SK-N-SH (cell line): Measurements from ENCODE around the gene AP4E1.

Source experiments
- EP300 ChIP-seq, 2 experiments: IDR thresholded peaks; 2 replicates each; pipeline versions ENCODE4 v1.4.0 to v1.6.1; 2012; ENCODE audit warnings: borderline replicate concordance in 1 of 2, low read depth in 1 of 2, low read length in 1 of 2
- NRF1 ChIP-seq: IDR thresholded peaks from 2 replicates; pipeline ENCODE4 v1.6.1; 2012; ENCODE audit warnings: low read depth, mild to moderate bottlenecking, low read length
- POLR2AphosphoS5 ChIP-seq: IDR thresholded peaks from 2 replicates; pipeline ENCODE4 v1.6.1; 2012; ENCODE audit warnings: low read depth, low read length
- SMC3 ChIP-seq: IDR thresholded peaks from 2 replicates; pipeline ENCODE4 v1.6.1; 2012; ENCODE audit warnings: low read depth, low read length, improper control_type of control experiment
- TEAD4 ChIP-seq: IDR thresholded peaks from 2 replicates; pipeline ENCODE4 v1.4.0; 2012; ENCODE audit warnings: mild to moderate bottlenecking, borderline replicate concordance; ENCODE audit not compliant: insufficient read depth
- TF ChIP-seq, protein P1 (sequence below): fragments of 200-600 bp; sonication (generic); IDR thresholded peaks from 2 replicates; pipeline ENCODE4 v1.6.1; 2017; ENCODE audit warnings: antibody characterized with exemption, mild to moderate bottlenecking, moderate library complexity
- TF ChIP-seq, protein P2 (sequence below): IDR thresholded peaks from 2 replicates; pipeline ENCODE4 v1.6.1; 2012; ENCODE audit warnings: mild to moderate bottlenecking, low read depth, low read length, moderate library complexity
- TF ChIP-seq, protein P3 (sequence below): fragments of 150-350 bp; IDR thresholded peaks from 2 replicates; pipeline ENCODE4 v1.6.1; 2017; ENCODE audit warnings: antibody characterized with exemption, low read length, low read depth, borderline replicate concordance

DNA sequence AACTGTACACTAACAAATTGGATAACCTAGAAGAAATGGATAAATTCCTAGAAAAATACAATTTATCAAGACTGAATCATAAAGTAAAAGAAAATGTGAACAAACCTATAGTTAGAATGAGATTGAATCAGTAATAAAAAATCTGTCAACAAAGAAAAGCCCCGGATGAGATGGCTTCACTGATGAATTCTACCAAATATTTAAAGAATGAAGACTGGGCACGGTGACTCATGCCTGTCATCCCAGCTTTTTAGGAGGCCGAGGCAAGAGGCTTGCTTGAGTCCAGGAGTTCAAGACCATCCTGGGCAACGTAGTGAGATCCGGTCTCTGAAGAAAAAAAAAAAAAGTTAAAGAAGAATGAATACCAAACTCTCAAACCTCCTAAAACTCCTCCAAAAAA, 17.7 kb upstream of the AP4E1 start:
- TF ChIP-seq NRF1: no peak
- no peak for TF ChIP-seq SMC3
- no peak for TF ChIP-seq TEAD4
- TF ChIP-seq, protein P1, sequence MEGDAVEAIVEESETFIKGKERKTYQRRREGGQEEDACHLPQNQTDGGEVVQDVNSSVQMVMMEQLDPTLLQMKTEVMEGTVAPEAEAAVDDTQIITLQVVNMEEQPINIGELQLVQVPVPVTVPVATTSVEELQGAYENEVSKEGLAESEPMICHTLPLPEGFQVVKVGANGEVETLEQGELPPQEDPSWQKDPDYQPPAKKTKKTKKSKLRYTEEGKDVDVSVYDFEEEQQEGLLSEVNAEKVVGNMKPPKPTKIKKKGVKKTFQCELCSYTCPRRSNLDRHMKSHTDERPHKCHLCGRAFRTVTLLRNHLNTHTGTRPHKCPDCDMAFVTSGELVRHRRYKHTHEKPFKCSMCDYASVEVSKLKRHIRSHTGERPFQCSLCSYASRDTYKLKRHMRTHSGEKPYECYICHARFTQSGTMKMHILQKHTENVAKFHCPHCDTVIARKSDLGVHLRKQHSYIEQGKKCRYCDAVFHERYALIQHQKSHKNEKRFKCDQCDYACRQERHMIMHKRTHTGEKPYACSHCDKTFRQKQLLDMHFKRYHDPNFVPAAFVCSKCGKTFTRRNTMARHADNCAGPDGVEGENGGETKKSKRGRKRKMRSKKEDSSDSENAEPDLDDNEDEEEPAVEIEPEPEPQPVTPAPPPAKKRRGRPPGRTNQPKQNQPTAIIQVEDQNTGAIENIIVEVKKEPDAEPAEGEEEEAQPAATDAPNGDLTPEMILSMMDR: no peak
- TF ChIP-seq, protein P2, sequence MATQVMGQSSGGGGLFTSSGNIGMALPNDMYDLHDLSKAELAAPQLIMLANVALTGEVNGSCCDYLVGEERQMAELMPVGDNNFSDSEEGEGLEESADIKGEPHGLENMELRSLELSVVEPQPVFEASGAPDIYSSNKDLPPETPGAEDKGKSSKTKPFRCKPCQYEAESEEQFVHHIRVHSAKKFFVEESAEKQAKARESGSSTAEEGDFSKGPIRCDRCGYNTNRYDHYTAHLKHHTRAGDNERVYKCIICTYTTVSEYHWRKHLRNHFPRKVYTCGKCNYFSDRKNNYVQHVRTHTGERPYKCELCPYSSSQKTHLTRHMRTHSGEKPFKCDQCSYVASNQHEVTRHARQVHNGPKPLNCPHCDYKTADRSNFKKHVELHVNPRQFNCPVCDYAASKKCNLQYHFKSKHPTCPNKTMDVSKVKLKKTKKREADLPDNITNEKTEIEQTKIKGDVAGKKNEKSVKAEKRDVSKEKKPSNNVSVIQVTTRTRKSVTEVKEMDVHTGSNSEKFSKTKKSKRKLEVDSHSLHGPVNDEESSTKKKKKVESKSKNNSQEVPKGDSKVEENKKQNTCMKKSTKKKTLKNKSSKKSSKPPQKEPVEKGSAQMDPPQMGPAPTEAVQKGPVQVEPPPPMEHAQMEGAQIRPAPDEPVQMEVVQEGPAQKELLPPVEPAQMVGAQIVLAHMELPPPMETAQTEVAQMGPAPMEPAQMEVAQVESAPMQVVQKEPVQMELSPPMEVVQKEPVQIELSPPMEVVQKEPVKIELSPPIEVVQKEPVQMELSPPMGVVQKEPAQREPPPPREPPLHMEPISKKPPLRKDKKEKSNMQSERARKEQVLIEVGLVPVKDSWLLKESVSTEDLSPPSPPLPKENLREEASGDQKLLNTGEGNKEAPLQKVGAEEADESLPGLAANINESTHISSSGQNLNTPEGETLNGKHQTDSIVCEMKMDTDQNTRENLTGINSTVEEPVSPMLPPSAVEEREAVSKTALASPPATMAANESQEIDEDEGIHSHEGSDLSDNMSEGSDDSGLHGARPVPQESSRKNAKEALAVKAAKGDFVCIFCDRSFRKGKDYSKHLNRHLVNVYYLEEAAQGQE: no peak
- TF ChIP-seq, protein P3, sequence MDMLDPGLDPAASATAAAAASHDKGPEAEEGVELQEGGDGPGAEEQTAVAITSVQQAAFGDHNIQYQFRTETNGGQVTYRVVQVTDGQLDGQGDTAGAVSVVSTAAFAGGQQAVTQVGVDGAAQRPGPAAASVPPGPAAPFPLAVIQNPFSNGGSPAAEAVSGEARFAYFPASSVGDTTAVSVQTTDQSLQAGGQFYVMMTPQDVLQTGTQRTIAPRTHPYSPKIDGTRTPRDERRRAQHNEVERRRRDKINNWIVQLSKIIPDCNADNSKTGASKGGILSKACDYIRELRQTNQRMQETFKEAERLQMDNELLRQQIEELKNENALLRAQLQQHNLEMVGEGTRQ: no peak
- TF ChIP-seq POLR2AphosphoS5: no peak
- TF ChIP-seq EP300 (IDR thresholded peaks at IDR 0.05; ENCODE audit: borderline replicate concordance in 1 of 2, low read depth in 1 of 2, low read length in 1 of 2): no peak
